Measurements from ENCODE around the gene TIFAB.

TIFAB gene

GRCh38 chr5:135432113-135432512 lies 20.0 kb downstream of the TIFAB start:
- ChIA-PET CTCF (interaction anchor here (0.6 kb wide), 1 partner anchor 21 kb away, joined by 3 read pairs; no protein-coding TSS in a partner anchor), POLR2A (ENCODE audit: low non-redundant PET) (no interaction called here)
- TF ChIP-seq CTCF (conservative IDR thresholded peaks at IDR 0.05; ENCODE audit: low read depth), result no peak
- no peak for DNase-seq (ENCODE audit: low spot score)
- H3K27ac ChIP-seq, result no peak overlapping the region

- no peak for DNase-seq (ENCODE audit: low spot score)
- no peak overlapping the region for H3K27ac ChIP-seq
- TF ChIP-seq CTCF (conservative IDR thresholded peaks at IDR 0.05; ENCODE audit: low read depth), result no peak
- ChIA-PET CTCF (no interaction called here), POLR2A (ENCODE audit: low non-redundant PET) (no interaction called here)
These were observed 22.1 kb downstream of the TIFAB start for GRCh38 chr5:135430135-135430437.

GRCh38 chr5:135429301-135430134 lies 22.6 kb downstream of the TIFAB start:
- POLR2A ChIA-PET (ENCODE audit: low non-redundant PET), result no interaction called here

GRCh38 chr5:135428586-135428985 lies 23.6 kb downstream of the TIFAB start:
- ChIA-PET POLR2A (ENCODE audit: low non-redundant PET) (no interaction called here), CTCF (interaction anchor here (0.8 kb wide), 1 partner anchor 74 kb away, joined by 3 read pairs; no protein-coding TSS in a partner anchor)
- no peak for DNase-seq (ENCODE audit: low spot score)
- no peak for TF ChIP-seq CTCF (conservative IDR thresholded peaks at IDR 0.05; ENCODE audit: low read depth)
- no peak overlapping the region for H3K27ac ChIP-seq

More at GRCh38 chr5:135429301-135430134, 22.6 kb downstream of the TIFAB start:
- DNase-seq (ENCODE audit: low spot score), result no peak
- CTCF ChIA-PET, result no interaction called here
- no peak for TF ChIP-seq CTCF (conservative IDR thresholded peaks at IDR 0.05; ENCODE audit: low read depth)
- no peak overlapping the region for H3K27ac ChIP-seq

- DNase-seq (ENCODE audit: low spot score), result peak; percentile 79
- no peak overlapping the region for H3K27ac ChIP-seq
- peak; percentile 82 for TF ChIP-seq CTCF (conservative IDR thresholded peaks at IDR 0.05; ENCODE audit: low read depth)
- POLR2A ChIA-PET (ENCODE audit: low non-redundant PET), result no interaction called here
- CTCF ChIA-PET, result interaction anchor here (0.6 to 1.7 kb wide), 13 partner anchors 16 to 716 kb away, joined by 3 to 8 read pairs (median 4); no protein-coding TSS in a partner anchor
These were observed 25.8 kb downstream of the TIFAB start for GRCh38 chr5:135426102-135427082.

GRCh38 chr5:135425641-135426040 lies 26.5 kb downstream of the TIFAB start:
- no peak overlapping the region for H3K27ac ChIP-seq
- CTCF ChIA-PET, result interaction anchor here (0.6 to 1.7 kb wide), 13 partner anchors 28 to 990 kb away, joined by 3 to 8 read pairs (median 4); no protein-coding TSS in a partner anchor
- POLR2A ChIA-PET (ENCODE audit: low non-redundant PET), result no interaction called here
- DNase-seq (ENCODE audit: low spot score), result no peak
- no peak for TF ChIP-seq CTCF (conservative IDR thresholded peaks at IDR 0.05; ENCODE audit: low read depth)

Data from RWPE1 (cell line).